Measurements from ENCODE around the gene EREG.

Gene EREG, protein sequence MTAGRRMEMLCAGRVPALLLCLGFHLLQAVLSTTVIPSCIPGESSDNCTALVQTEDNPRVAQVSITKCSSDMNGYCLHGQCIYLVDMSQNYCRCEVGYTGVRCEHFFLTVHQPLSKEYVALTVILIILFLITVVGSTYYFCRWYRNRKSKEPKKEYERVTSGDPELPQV

DNA sequence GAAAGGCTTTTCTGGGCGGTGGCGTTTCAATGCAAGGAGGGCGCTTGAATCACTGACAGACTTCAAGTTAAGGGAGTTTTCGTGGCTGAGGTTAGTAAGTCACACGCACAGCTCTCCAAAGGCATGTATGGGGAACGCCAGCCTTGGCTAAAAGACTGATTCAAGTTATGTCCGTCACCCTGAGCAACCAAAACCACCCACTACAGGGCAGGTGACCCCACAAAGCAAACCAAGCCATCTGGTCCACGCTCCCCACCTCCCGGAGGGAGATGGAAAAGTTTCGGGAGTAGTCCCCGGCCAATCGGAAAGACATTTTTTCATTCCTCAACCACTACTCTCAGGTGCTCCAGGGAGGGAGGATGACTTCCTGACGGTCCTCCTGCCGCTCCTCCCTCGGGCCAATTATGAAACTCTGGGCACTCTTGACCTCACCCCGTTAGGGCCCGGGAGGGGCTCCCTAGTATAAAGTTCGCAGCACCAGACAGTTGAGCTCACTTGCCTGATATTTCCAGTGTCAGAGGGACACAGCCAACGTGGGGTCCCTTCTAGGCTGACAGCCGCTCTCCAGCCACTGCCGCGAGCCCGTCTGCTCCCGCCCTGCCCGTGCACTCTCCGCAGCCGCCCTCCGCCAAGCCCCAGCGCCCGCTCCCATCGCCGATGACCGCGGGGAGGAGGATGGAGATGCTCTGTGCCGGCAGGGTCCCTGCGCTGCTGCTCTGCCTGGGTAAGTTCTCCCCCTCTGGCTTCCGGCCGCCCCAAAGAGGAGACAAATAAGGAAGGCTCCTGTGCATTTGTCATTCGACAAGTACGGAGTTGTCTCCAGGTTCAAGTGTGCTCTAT lies at the start of gene EREG:
Gene EREG, plus strand, starts transcription at position 494 of the 840 bp plus-strand sequence. Its CDS starts 164 bp downstream, at position 658.
- no peak within 1 kb of the TSS for H3K4me3 ChIP-seq (ENCODE audit: low read depth, low read length)

DNA sequence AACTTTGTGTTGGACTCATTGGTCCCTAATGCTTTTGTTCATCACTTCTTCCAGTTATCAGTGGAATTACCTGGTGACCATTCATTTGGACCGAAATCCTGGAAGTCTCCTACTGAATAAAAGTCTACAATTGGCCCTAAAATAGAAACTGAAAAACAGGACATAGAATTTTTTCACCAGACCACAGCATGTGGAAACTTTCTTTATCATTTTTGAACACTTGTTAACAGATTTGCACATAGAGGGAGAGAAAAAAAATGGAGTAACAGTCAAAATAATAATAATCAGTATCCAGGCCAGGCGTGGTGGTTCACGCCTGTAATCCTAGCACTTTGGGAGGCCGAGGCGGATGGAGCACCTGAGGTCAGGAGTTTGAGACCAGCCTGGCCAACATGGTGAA lies 49.6 kb upstream of the EREG start:
- H3K4me3 ChIP-seq (ENCODE audit: low read depth, low read length) = no peak overlapping the region
- TF ChIP-seq CTCF (IDR thresholded peaks at IDR 0.05; ENCODE audit: borderline replicate concordance, insufficient read depth, low read depth, low read length) = no peak

More for the DNA sequence above, at the start of gene EREG:
- TF ChIP-seq CTCF (IDR thresholded peaks at IDR 0.05; ENCODE audit: borderline replicate concordance, insufficient read depth, low read depth, low read length) = no peak

DNA sequence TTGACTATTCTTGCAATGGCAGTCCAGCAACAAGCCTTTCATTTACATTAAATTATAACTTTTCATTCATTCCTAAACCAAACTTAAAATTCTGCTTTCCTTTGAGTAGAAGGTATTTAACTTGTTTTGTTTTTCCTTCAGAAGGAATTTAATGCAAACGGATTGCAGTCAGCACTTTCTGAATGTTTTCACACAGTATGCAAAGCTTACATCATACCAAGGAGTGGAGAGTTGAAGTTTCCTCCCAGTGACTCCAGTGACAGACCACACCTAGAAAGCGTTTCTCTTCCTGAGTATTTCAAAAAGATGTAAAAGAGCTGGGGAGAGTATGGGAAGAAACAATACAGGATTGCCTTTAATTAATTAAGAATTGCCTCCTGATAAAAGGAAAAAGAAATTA lies 48.5 kb upstream of the EREG start:
- TF ChIP-seq CTCF (IDR thresholded peaks at IDR 0.05; ENCODE audit: borderline replicate concordance, insufficient read depth, low read depth, low read length) = no peak
- no peak overlapping the region for H3K4me3 ChIP-seq (ENCODE audit: low read depth, low read length)

DNA sequence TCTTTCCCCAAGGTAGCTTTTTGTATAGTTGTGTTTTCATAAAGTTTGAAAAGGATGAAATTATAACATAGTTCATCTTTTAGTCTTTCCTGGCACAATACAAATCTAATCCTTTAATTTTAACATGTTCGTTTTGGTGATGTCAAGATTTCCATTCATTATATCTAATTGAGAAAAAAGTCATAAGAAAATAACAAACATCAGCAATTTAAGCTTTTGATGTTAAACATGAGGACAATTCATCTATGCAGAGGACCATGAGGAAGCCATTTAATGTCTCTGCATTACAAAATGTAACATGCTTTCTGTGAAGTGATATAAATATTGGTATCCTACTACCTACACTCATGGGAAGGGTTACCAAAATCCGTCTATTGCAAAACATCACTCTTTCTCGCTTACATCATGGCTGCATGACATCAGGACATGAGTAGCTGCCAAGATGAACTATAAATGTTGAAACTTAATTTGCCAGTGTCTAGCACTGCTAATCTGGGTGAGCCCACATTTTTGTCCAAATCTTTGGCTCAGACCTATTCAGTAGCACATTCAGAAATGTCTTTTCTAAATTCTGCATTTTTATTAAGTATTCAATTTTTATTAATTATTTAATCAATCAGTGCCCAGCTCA lies 47.2 kb upstream of the EREG start:
- no peak for TF ChIP-seq CTCF (IDR thresholded peaks at IDR 0.05; ENCODE audit: borderline replicate concordance, insufficient read depth, low read depth, low read length)
- no peak overlapping the region for H3K4me3 ChIP-seq (ENCODE audit: low read depth, low read length)

DNA sequence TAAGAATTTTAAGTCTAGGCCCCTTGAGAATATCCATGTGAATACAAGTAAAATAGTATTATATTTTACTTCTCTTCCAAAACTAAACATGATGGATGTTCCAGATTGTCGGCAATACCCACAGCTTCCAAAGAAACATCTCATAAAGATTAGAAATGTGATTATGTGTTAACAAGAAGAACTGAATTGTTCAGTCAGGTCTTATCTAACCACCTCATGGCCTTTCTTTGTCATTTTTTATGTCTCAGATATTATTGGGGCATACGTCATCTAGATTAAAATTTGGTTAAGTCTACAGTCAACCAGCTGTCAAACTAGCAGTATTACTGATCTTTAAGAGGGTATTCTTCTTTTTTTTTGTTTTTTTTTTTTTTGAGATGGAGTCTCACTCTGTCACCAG lies 46.7 kb upstream of the EREG start:
- H3K4me3 ChIP-seq (ENCODE audit: low read depth, low read length) = no peak overlapping the region
- TF ChIP-seq CTCF (IDR thresholded peaks at IDR 0.05; ENCODE audit: borderline replicate concordance, insufficient read depth, low read depth, low read length) = no peak

DNA sequence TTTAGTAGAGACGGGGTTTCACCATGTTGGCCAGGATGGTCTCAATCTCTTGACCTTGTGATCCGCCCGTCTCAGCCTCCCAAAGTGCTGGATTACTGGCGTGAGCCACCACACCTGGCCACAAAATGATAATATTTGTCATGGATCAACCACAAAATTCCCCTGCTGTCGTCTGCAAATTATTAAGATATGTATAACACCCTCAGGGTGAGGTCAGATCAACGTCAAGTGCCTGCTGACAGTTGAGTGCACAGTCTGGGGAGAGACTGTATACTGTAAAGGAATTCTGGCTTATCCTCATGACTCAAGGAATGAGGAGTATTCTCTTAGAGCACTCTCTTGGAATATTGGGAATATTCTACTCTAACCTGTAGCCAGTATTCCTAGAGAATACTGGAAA lies 45.5 kb upstream of the EREG start:
- TF ChIP-seq CTCF (IDR thresholded peaks at IDR 0.05; ENCODE audit: borderline replicate concordance, insufficient read depth, low read depth, low read length) = no peak
- no peak overlapping the region for H3K4me3 ChIP-seq (ENCODE audit: low read depth, low read length)
